Measurements from ENCODE around the gene LY6G5C. TPM values are rescaled to one million over a fixed set of nuclear protein-coding genes. Genes with fewer than 3 reads are reported as not detected.
A peak's percentile ranks its signal among the peaks of the same experiment; 100 is the strongest.

Gene LY6G5C
- total and polyA plus RNA-seq, 9 of the 15 experiments (the other 6 are each of a cell fraction or from before 2014, with no cell fraction given) = 0.10 to 0.67 (median 0.46) TPM; not detected in 4

- peak in 1 of 2 experiments; percentile 99; a peak in 2 of 4 replicates for TF ChIP-seq KDM4B (IDR thresholded peaks at IDR 0.05; ENCODE audit: borderline replicate concordance in 2 of 2, low read depth in 1 of 2)
- TF ChIP-seq KLF6 (CRISPR knock-in tag; IDR thresholded peaks at IDR 0.05; ENCODE audit: borderline replicate concordance) = peak; percentile 18; the same call in 1 of the 2 replicates
- no peak for TF ChIP-seq IRF9 (tag; IDR thresholded peaks at IDR 0.05)
- TF ChIP-seq CHAMP1 (IDR thresholded peaks at IDR 0.05) = no peak
- no peak for TF ChIP-seq STAG1 (CRISPR knock-in tag; IDR thresholded peaks at IDR 0.05; ENCODE audit: borderline replicate concordance)
- no peak for TF ChIP-seq RCOR1 (IDR thresholded peaks at IDR 0.05; ENCODE audit: borderline replicate concordance in 1 of 2, low read depth in 2 of 2, low read length in 2 of 2)
- no peak for TF ChIP-seq SP2 (IDR thresholded peaks at IDR 0.05; ENCODE audit: extremely low read depth, low read depth, low read length, poor library complexity, severe bottlenecking)
- no peak for TF ChIP-seq NR2C1 (IDR thresholded peaks at IDR 0.05)
- peak; percentile 100 for TF ChIP-seq NR2C1 (tag; IDR thresholded peaks at IDR 0.05)
- TF ChIP-seq PATZ1 (CRISPR knock-in tag; IDR thresholded peaks at IDR 0.05; ENCODE audit: borderline replicate concordance) = 0 out of 2 replicates have a peak, but pooled peaks have one; percentile 28
- peak; percentile 58 for TF ChIP-seq DIDO1 (tag; IDR thresholded peaks at IDR 0.05; ENCODE audit: low read depth)
- TF ChIP-seq ILF3 (IDR thresholded peaks at IDR 0.05; ENCODE audit: borderline replicate concordance) = no peak
- peak; percentile 73 for TF ChIP-seq LEF1 (IDR thresholded peaks at IDR 0.05)
- no peak; the same call in 1 of the 2 replicates for TF ChIP-seq ZNF830 (CRISPR knock-in tag; IDR thresholded peaks at IDR 0.05)
- TF ChIP-seq NFIC (IDR thresholded peaks at IDR 0.05) = no peak
- peak; percentile 81 for TF ChIP-seq TFAP4 (CRISPR knock-in tag; IDR thresholded peaks at IDR 0.05; ENCODE audit: borderline replicate concordance)
- TF ChIP-seq ERF (CRISPR knock-in tag; IDR thresholded peaks at IDR 0.05) = peak; percentile 88; the same call in 1 of the 2 replicates
- no peak for TF ChIP-seq ZNF175 (CRISPR knock-in tag; IDR thresholded peaks at IDR 0.05; ENCODE audit: low read depth)
- no peak for TF ChIP-seq PHF20 (IDR thresholded peaks at IDR 0.05; ENCODE audit: partially characterized antibody)
These were observed 15.1 kb downstream of the LY6G5C start, which contains the start of gene CSNK2B (continued) for GRCh38 chr6:31665501-31666336.
